Skeletal muscle tissue (tissue), 4 donors: ENCODE data around the gene KLF1. TPM values are rescaled to one million over a fixed set of nuclear protein-coding genes. Genes with fewer than 3 reads are reported as not detected.
"Not testable (repeated sequence)": the region's sequence is repeated elsewhere in the genome, so short reads cannot be mapped to it uniquely, and the experiment has no call there.

Source experiments
- H3K27ac ChIP-seq: one replicate; pipeline ENCODE4 v1.7.0; 2013; ENCODE audit warnings: mild to moderate bottlenecking, low read depth, low read length, inconsistent platforms
- H3K27me3 ChIP-seq, 3 donors: one replicate each; pipeline ENCODE4 v1.7.0; 2013; ENCODE audit warnings: low read length in 3 of 3; ENCODE audit not compliant: control insufficient read depth in 3 of 3, insufficient read depth in 3 of 3
- H3K36me3 ChIP-seq, 3 donors: one replicate each; pipeline ENCODE4 v1.7.0; 2013; ENCODE audit warnings: low read length in 3 of 3; ENCODE audit not compliant: control insufficient read depth in 3 of 3, insufficient read depth in 3 of 3
- H3K4me1 ChIP-seq, 3 donors: one replicate each; pipeline ENCODE4 v1.7.0; 2013; ENCODE audit warnings: low read length in 3 of 3, mild to moderate bottlenecking in 3 of 3; ENCODE audit not compliant: control insufficient read depth in 3 of 3, insufficient read depth in 3 of 3
- H3K4me3 ChIP-seq, 3 donors: one replicate each; pipeline ENCODE4 v1.7.0; 2013; ENCODE audit warnings: low read length in 3 of 3
- H3K9ac ChIP-seq, 3 donors: one replicate each; pipeline ENCODE4 v1.7.0; 2013; ENCODE audit warnings: low read length in 3 of 3, mild to moderate bottlenecking in 3 of 3, moderate library complexity in 2 of 3, low read depth in 1 of 3
- H3K9me3 ChIP-seq, 3 donors: one replicate each; pipeline ENCODE4 v1.7.0; 2013; ENCODE audit warnings: low read length in 3 of 3; ENCODE audit not compliant: control insufficient read depth in 3 of 3
- total RNA-seq: library from RNA; depleted of rRNA; stranded (reverse); fragments of >200 nt; gene quantifications from one replicate; pipeline ENCODE4 v1.2.3, GENCODE V29; 2014
- donor health status: Osteomylitis.

Gene KLF1
- total RNA-seq, 1 donor from 2014 or later = 2.1 TPM

DNA sequence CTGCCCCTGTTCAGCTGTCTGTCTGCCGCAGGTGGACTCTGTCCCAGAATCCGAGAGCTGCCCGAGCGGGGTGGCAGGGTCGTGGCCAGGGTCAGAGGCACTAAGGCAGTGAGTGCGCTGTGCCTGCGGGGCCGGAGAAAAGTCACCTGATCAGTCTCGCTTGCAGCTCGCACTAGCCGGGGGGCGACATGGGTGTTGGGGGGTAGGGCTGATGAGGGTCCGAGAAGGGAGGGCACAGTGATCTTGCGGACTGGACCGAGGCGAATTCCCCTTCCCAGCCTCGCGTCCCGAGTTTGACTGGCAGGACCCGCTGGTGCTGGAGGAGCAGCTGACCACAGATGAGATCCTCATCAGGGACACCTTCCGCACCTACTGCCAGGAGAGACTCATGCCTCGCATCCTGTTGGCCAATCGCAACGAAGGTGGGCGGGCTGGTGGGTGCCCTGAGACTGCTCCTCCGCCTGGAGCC, 4.6 kb upstream of the KLF1 start:
- peak overlapping the region; percentile 93 to 97 (median 96) for H3K4me3 ChIP-seq
- peaks cover 26 to 28% (median 27%) of the 10 kb centered on the region in 3 donors for H3K36me3 ChIP-seq
- peaks cover 14 to 18% (median 17%) of the 10 kb centered on the region in 3 donors for H3K4me1 ChIP-seq
- H3K27ac ChIP-seq = peak overlapping the region; percentile 78
- H3K27me3 ChIP-seq = peaks cover 0 to 4% (median 0%) of the 10 kb centered on the region in 3 donors
- peak overlapping the region; percentile 85 to 98 (median 91) for H3K9ac ChIP-seq
- H3K9me3 ChIP-seq = no peaks in the 10 kb centered on the region

DNA sequence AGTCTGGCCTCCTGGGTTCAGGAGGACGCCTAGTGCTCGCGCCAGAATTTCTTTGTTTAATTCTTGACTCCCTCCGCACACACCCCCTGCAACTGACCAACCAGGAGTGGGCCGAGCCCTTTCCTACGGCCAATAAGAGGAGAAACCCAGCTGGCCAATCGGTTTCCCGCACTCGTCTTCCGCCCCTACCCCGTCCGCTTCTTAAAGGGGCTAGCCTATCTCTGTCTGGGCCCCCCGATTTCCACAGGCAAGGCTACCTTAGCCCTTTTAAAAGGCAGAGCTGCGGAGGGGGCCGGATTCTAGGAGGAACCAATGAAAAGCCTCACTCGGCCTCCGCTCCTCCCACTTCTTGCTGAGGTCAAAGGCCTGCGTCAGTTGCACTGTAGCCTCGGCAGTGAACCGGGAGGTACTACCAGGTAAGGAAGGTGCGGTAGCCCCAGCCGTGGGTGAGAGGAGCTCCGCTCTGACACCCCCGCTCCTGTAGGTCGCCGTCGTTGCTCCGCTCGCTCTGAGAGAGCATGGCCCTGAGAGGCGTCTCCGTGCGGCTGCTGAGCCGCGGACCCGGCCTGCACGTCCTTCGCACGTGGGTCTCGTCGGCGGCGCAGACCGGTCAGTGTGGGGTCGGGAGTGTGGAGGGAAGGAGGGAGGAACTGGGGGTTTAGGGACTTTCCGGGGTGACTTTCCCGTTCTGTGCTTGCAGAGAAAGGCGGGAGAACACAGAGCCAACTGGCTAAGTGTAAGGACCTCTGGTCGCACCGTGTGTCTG, 4.0 kb upstream of the KLF1 start, which contains the start of gene GCDH:
TSS of gene GCDH (plus strand) at position 374 of the 766 bp plus-strand sequence. CDS start at position 519, 145 bp downstream.
- Histone ChIP-seq H3K9ac (peak within 1 kb of the TSS; percentile 85 to 98 (median 91)), H3K4me3 (peak within 1 kb of the TSS; percentile 93 to 97 (median 96)), H3K27me3 (peaks cover 2 to 5% (median 3%) of the 10 kb centered on the region in 3 donors), H3K27ac (peak within 1 kb of the TSS; percentile 78), H3K9me3 (no peaks in the 10 kb centered on the region), H3K4me1 (peaks cover 14 to 19% (median 17%) of the 10 kb centered on the region in 3 donors), H3K36me3 (peaks cover 19 to 22% (median 21%) of the 10 kb centered on the region in 3 donors)

DNA sequence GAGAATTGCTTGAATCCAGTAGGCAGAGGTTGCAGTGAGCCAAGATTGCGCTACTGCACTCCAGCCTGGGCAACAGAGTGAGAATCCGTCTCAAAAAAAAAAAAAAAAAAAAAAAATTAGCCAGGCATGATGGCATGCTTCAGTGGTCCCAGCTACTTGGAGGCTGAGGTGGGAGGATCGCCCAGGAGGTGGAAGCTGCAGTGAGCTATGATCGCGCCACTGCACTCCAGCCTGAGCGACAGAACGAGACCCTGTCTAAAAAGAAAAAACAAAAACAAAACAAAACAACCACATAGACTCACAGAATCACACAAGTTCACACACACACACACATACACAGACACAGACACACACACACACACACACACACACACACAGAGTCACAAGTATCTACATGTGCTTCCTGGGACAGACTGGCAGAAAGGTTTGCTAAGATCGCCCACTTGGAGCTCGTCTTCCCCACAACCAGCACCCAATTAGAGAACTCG, 3.3 kb upstream of the KLF1 start:
- peaks cover 19 to 21% (median 20%) of the 10 kb centered on the region in 3 donors for H3K36me3 ChIP-seq
- H3K27me3 ChIP-seq = peaks cover 5 to 12% (median 7%) of the 10 kb centered on the region in 3 donors
- peak overlapping the region; percentile 33 to 71 (median 45) for H3K9ac ChIP-seq
- peak overlapping the region; percentile 78 for H3K27ac ChIP-seq
- peaks cover 17 to 21% (median 18%) of the 10 kb centered on the region in 3 donors for H3K4me1 ChIP-seq
- H3K9me3 ChIP-seq = not testable (repeated sequence)
- peak overlapping the region; percentile 62 to 67 (median 64) for H3K4me3 ChIP-seq

DNA sequence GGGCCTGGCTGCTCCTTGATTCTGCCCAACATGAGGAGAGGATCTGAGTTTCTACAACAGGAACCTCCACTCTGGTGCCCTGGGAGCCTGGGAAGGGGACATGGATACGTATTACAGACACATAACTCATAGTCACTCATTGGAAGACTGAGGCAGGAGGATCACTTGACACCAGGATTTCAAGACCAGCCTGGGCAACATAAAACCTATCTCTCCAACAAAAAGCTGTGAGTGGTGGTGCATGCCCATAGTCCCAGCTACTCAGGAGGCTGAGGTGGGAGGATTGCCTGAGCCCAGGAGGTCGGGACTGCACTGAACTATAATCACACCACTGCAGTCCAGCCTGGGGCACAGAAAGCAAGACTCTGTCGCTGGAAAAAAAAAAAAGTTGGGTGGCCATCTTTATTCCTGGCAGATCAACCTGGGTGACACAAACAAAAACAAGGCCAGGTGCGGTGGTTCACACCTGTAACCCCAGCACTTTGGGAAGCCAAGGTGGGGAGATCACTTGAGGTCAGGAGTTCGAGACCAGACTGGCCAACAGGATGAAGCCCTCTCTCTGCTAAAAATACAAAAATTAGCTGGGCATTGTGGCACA, 1.1 kb upstream of the KLF1 start:
- peaks cover under 1 to 2% (median under 1%) of the 10 kb centered on the region in 3 donors for H3K36me3 ChIP-seq
- peaks cover 20 to 28% (median 24%) of the 10 kb centered on the region in 3 donors for H3K4me1 ChIP-seq
- no peak overlapping the region for H3K9ac ChIP-seq
- H3K27me3 ChIP-seq = peaks cover 21 to 28% (median 26%) of the 10 kb centered on the region in 3 donors
- H3K9me3 ChIP-seq = peaks cover 0 to 8% (median 6%) of the 10 kb centered on the region in 3 donors
- H3K27ac ChIP-seq = no peak overlapping the region
- H3K4me3 ChIP-seq = no peak overlapping the region

DNA sequence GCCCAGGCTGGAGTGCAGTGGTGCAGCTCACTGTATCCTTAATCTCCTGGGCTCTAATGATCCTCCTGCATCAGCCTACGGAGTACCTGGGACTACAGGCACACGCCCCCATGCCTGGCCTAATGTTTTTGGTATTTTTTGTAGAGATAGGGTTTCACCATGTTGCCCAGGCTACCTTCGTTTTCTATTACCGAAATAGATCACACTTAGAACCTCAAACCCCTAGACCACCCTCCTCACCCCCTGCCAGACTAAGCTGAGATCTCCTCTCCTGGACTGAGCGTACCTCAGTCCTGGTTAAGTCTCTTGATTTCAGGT, 391 bp downstream of the KLF1 start:
- Histone ChIP-seq H3K36me3 (peaks cover 0 to 2% (median 0%) of the 10 kb centered on the region in 3 donors), H3K27ac (no peak overlapping the region), H3K4me3 (no peak overlapping the region), H3K4me1 (peaks cover 11 to 22% (median 18%) of the 10 kb centered on the region in 3 donors), H3K27me3 (peaks cover 21 to 28% (median 26%) of the 10 kb centered on the region in 3 donors), H3K9me3 (peaks cover 0 to 8% (median 6%) of the 10 kb centered on the region in 3 donors), H3K9ac (no peak overlapping the region)

DNA sequence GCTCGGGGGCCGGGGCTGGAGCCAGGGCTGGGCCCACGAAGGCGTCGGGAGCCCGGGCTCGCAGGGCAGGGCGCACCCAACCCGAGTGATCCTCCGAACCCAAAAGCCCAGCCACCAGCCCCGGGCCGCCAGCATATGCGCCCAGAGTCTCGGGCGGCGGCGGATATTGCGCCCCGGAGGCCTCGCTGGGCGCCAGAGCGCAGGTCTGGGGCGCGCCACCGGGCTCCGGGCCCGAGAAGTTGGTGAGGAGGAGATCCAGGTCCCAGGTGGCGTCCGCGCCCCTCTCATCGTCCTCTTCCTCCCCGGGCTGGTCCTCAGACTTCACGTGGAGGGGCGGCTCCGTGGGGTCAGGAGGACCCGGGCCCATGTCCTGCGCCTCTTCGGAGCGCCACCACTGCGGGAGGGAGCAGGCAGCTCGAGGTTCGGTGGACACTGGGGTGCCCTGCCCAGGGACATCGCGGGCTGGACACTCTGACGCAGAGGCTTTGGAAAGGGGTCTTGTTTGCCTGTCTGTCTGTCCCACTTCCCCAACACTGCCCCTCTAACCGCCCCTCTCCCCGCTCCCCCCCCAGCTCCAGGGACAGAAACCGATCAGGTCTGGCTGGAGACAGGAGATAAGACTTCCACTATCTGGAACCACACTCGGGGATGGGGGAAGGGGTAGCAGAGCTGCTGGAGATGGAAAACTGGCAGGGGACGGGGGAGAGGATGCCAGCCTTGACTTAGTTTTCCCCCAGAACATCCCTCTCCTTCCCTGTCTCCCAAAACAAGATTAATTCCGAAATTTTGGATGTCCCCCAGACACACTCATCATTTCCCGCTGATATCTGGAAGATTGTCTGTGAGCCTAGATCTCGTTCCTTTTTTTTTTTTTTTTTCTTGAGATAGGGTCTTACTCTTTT, 1.0 kb downstream of the KLF1 start:
- Histone ChIP-seq H3K27ac (no peak overlapping the region), H3K9me3 (peaks cover 0 to 8% (median 6%) of the 10 kb centered on the region in 3 donors), H3K4me1 (peaks cover 8 to 20% (median 16%) of the 10 kb centered on the region in 3 donors), H3K4me3 (peak overlapping the region in 2 of 3 donors; percentile 14 to 56), H3K9ac (peak overlapping the region in 1 of 3 donors; percentile 25), H3K27me3 (peaks cover 21 to 28% (median 26%) of the 10 kb centered on the region in 3 donors), H3K36me3 (peaks cover 0 to under 1% (median 0%) of the 10 kb centered on the region in 3 donors)

DNA sequence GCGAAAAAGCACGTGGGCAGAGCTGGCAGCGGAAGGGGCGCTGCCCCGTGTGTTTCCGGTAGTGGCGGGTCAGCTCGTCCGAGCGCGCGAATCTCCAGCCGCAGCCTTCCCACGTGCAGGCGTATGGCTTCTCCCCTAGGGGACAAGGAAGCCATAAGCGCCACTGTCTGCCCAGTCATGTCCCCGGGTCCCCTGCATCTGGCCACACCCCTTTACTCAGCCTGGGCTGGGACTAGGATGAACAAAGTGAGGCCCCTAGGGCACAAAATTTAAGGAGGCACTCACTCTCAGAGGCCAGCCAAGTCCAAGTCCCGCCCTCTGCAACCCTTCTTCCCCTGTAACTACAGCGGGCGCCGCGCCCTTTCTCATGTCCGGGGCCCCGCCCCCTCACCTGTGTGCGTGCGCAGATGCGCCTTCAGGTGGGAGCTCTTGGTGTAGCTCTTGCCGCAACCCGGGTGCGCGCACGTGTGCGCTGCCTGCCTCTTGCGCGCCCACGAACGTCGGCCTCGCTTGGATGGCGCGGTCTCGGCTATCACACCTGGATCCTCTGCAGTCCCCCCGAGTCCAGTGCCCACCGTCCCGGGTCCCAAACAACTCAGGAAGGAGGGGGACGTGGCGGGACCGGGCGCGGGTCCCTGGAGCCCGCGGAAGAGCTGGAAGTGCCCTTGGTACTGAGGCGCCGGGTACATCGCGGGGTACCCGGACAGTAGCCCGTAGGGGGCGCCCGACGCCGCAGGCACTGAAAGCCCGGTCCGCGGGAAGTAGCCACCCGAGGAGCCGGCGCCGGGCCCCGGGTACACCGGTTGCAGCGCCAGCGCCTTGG, 1.9 kb downstream of the KLF1 start:
- Histone ChIP-seq H3K36me3 (no peaks in the 10 kb centered on the region), H3K27ac (no peak overlapping the region), H3K9ac (peak overlapping the region in 1 of 3 donors; percentile 25), H3K9me3 (peaks cover 0 to 8% (median 6%) of the 10 kb centered on the region in 3 donors), H3K4me1 (peaks cover 13 to 20% (median 19%) of the 10 kb centered on the region in 3 donors), H3K4me3 (peak overlapping the region in 2 of 3 donors; percentile 40 to 56), H3K27me3 (peaks cover 21 to 28% (median 26%) of the 10 kb centered on the region in 3 donors)

DNA sequence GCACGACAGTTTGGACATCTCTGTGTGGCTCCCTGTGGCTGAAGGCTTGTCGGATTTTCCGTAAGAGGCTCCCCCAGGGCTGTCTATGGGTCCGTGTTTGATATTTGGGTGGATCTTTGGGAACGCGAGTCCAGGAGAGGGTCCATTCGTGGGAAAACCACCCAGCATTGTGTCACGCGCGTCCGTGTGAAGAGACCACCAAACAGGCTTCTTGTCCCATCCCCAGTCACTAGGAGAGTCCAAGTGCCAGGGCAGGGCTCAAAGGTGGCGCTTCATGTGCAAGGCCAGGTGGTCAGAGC, 2.4 kb downstream of the KLF1 start:
- peaks cover 21 to 28% (median 26%) of the 10 kb centered on the region in 3 donors for H3K27me3 ChIP-seq
- peaks cover 0 to 8% (median 6%) of the 10 kb centered on the region in 3 donors for H3K9me3 ChIP-seq
- no peaks in the 10 kb centered on the region for H3K36me3 ChIP-seq
- peaks cover 13 to 20% (median 19%) of the 10 kb centered on the region in 3 donors for H3K4me1 ChIP-seq
- H3K27ac ChIP-seq = no peak overlapping the region
- H3K9ac ChIP-seq = peak overlapping the region in 1 of 3 donors; percentile 16
- H3K4me3 ChIP-seq = peak overlapping the region in 1 of 3 donors; percentile 56
